SH-SY5Y (cell line): ENCODE measurements around the gene STAT3.

Source experiments
- GATA2 ChIP-seq: IDR thresholded peaks from 2 replicates; pipeline ENCODE4 v1.6.1; 2011; ENCODE audit warnings: mild to moderate bottlenecking, low read depth, low read length
- GATA3 ChIP-seq: IDR thresholded peaks from 2 replicates; pipeline ENCODE4 v1.6.1; 2011; ENCODE audit warnings: low read depth, mild to moderate bottlenecking, low read length, moderate library complexity

DNA sequence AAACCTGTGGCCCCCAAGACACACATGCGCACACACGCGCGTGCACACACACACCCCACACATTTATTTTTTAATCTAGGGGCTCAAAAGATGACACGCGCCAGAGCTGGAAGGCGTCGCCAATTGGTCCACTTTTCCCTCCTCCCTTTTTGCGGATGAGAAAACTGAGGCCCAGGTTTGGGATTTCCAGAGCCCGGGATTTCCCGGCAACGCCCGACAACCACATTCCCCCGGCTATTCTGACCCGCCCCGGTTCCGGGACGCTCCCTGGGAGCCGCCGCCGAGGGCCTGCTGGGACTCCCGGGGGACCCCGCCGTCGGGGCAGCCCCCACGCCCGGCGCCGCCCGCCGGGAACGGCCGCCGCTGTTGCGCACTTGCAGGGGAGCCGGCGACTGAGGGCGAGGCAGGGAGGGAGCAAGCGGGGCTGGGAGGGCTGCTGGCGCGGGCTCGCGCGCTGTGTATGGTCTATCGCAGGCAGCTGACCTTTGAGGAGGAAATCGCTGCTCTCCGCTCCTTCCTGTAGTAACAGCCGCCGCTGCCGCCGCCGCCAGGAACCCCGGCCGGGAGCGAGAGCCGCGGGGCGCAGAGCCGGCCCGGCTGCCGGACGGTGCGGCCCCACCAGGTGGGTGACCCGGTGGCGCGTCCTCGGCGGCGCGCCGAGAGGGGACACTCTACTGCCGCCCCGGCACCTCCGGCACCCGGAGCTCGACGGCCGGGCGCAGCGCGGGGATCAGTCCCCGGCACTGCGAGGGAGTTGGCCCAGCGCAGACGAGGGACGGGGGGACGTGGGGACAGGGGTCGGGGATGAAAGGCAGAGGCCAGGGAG, 100.1 kb downstream of the STAT3 start, which contains the start of gene STAT5A:
- TF ChIP-seq GATA3 (no peak), GATA2 (no peak)
